ENCODE measurements around the gene PDE7B.

PDE7B gene

GRCh38 chr6:135990855-135991464, 139.5 kb downstream of the PDE7B start:
- Histone ChIP-seq H3K9me3 (ENCODE audit: control insufficient read depth in 1 of 2, low read length in 2 of 2) (no peaks in the 10 kb centered on the region), H3K27ac (ENCODE audit: low read depth, low read length) (no peak overlapping the region), H3K4me3 (ENCODE audit: low read depth in 1 of 2, low read length in 2 of 2) (no peak overlapping the region), H3K9ac (ENCODE audit: low read depth in 1 of 2, low read length in 2 of 2) (no peak overlapping the region), H3K36me3 (ENCODE audit: control insufficient read depth in 1 of 2, insufficient read depth in 2 of 2, low read length in 2 of 2) (no peaks in the 10 kb centered on the region), H3K27me3 (ENCODE audit: control insufficient read depth in 1 of 2, insufficient read depth in 2 of 2, low read length in 2 of 2) (no peaks in the 10 kb centered on the region), H3K4me1 (ENCODE audit: control insufficient read depth in 1 of 2, insufficient read depth in 2 of 2, low read length in 2 of 2) (no peaks in the 10 kb centered on the region)

DNA sequence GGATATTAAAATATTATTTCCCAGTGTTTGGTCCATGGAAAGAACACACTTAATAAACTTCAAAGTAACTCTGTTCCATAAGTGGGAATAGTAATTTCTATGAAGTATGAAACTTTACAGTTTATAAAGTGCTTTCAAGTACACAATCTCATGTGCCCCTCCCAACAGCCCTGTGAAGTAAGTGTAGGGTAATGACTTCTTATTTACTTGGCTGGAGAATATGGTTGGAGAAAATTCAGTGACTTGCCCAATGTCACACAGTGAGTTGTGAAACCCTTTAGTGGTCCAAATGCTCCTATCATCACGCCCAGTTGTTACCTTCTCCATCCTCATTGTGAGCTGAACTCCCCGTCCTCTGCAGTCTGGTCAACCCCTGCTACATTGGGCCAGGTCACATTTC, 141.2 kb downstream of the PDE7B start:
- no peaks in the 10 kb centered on the region for H3K27me3 ChIP-seq (ENCODE audit: control insufficient read depth in 1 of 2, insufficient read depth in 2 of 2, low read length in 2 of 2)
- H3K9ac ChIP-seq (ENCODE audit: low read depth in 1 of 2, low read length in 2 of 2): no peak overlapping the region

DNA sequence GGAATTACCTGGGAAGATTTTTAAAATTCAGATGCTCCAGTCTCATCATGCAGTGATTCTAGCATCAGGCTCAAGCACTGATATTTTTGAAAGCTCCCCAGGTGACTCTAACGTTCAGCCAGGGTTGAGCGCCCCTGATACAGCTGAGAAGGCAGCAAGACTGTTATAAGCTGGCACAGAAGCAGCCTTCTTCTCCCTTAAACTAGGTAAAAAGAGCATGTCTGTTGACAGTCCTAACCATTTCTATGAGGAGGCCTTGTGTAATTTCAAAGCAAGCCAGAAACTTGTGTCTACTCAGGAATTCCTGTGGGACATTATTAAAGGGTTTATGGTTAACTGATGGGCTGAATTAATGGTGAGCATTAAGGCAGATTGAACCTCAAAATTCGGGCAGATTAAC, 141.9 kb downstream of the PDE7B start:
- H3K9me3 ChIP-seq (ENCODE audit: control insufficient read depth in 1 of 2, low read length in 2 of 2): no peaks in the 10 kb centered on the region
- no peak overlapping the region for H3K9ac ChIP-seq (ENCODE audit: low read depth in 1 of 2, low read length in 2 of 2)
- H3K27me3 ChIP-seq (ENCODE audit: control insufficient read depth in 1 of 2, insufficient read depth in 2 of 2, low read length in 2 of 2): no peaks in the 10 kb centered on the region
- no peak overlapping the region for H3K27ac ChIP-seq (ENCODE audit: low read depth, low read length)
- no peak overlapping the region for H3K4me3 ChIP-seq (ENCODE audit: low read depth in 1 of 2, low read length in 2 of 2)
- no peaks in the 10 kb centered on the region for H3K4me1 ChIP-seq (ENCODE audit: control insufficient read depth in 1 of 2, insufficient read depth in 2 of 2, low read length in 2 of 2)
- no peaks in the 10 kb centered on the region for H3K36me3 ChIP-seq (ENCODE audit: control insufficient read depth in 1 of 2, insufficient read depth in 2 of 2, low read length in 2 of 2)

More for the DNA sequence above, 141.2 kb downstream of the PDE7B start:
- H3K9me3 ChIP-seq (ENCODE audit: control insufficient read depth in 1 of 2, low read length in 2 of 2): no peaks in the 10 kb centered on the region
- H3K4me3 ChIP-seq (ENCODE audit: low read depth in 1 of 2, low read length in 2 of 2): no peak overlapping the region
- H3K4me1 ChIP-seq (ENCODE audit: control insufficient read depth in 1 of 2, insufficient read depth in 2 of 2, low read length in 2 of 2): no peaks in the 10 kb centered on the region
- H3K27ac ChIP-seq (ENCODE audit: low read depth, low read length): no peak overlapping the region
- no peaks in the 10 kb centered on the region for H3K36me3 ChIP-seq (ENCODE audit: control insufficient read depth in 1 of 2, insufficient read depth in 2 of 2, low read length in 2 of 2)

GRCh38 chr6:135994857-135995544, 143.5 kb downstream of the PDE7B start:
- Histone ChIP-seq H3K4me3 (ENCODE audit: low read depth in 1 of 2, low read length in 2 of 2) (no peak overlapping the region), H3K4me1 (ENCODE audit: control insufficient read depth in 1 of 2, insufficient read depth in 2 of 2, low read length in 2 of 2) (no peaks in the 10 kb centered on the region), H3K27me3 (ENCODE audit: control insufficient read depth in 1 of 2, insufficient read depth in 2 of 2, low read length in 2 of 2) (no peaks in the 10 kb centered on the region), H3K9ac (ENCODE audit: low read depth in 1 of 2, low read length in 2 of 2) (no peak overlapping the region), H3K27ac (ENCODE audit: low read depth, low read length) (no peak overlapping the region), H3K9me3 (ENCODE audit: control insufficient read depth in 1 of 2, low read length in 2 of 2) (peaks cover 3 to 5% of the 10 kb centered on the region in 2 donors), H3K36me3 (ENCODE audit: control insufficient read depth in 1 of 2, insufficient read depth in 2 of 2, low read length in 2 of 2) (no peaks in the 10 kb centered on the region)

- Histone ChIP-seq H3K4me1 (ENCODE audit: control insufficient read depth in 1 of 2, insufficient read depth in 2 of 2, low read length in 2 of 2) (no peaks in the 10 kb centered on the region), H3K27ac (ENCODE audit: low read depth, low read length) (no peak overlapping the region), H3K9ac (ENCODE audit: low read depth in 1 of 2, low read length in 2 of 2) (no peak overlapping the region), H3K27me3 (ENCODE audit: control insufficient read depth in 1 of 2, insufficient read depth in 2 of 2, low read length in 2 of 2) (no peaks in the 10 kb centered on the region), H3K9me3 (ENCODE audit: control insufficient read depth in 1 of 2, low read length in 2 of 2) (peaks cover 3 to 5% of the 10 kb centered on the region in 2 donors), H3K36me3 (ENCODE audit: control insufficient read depth in 1 of 2, insufficient read depth in 2 of 2, low read length in 2 of 2) (no peaks in the 10 kb centered on the region), H3K4me3 (ENCODE audit: low read depth in 1 of 2, low read length in 2 of 2) (no peak overlapping the region)
These were observed 144.0 kb downstream of the PDE7B start for GRCh38 chr6:135995545-135995898.

- Histone ChIP-seq H3K36me3 (ENCODE audit: control insufficient read depth in 1 of 2, insufficient read depth in 2 of 2, low read length in 2 of 2) (no peaks in the 10 kb centered on the region), H3K27ac (ENCODE audit: low read depth, low read length) (no peak overlapping the region), H3K4me3 (ENCODE audit: low read depth in 1 of 2, low read length in 2 of 2) (no peak overlapping the region), H3K27me3 (ENCODE audit: control insufficient read depth in 1 of 2, insufficient read depth in 2 of 2, low read length in 2 of 2) (no peaks in the 10 kb centered on the region), H3K9me3 (ENCODE audit: control insufficient read depth in 1 of 2, low read length in 2 of 2) (peaks cover 3 to 5% of the 10 kb centered on the region in 2 donors), H3K4me1 (ENCODE audit: control insufficient read depth in 1 of 2, insufficient read depth in 2 of 2, low read length in 2 of 2) (no peaks in the 10 kb centered on the region), H3K9ac (ENCODE audit: low read depth in 1 of 2, low read length in 2 of 2) (no peak overlapping the region)
These were observed 145.2 kb downstream of the PDE7B start for GRCh38 chr6:135996668-135997067.

GRCh38 chr6:135999393-135999792, 147.9 kb downstream of the PDE7B start:
- H3K4me3 ChIP-seq (ENCODE audit: low read depth in 1 of 2, low read length in 2 of 2): no peak overlapping the region
- no peaks in the 10 kb centered on the region for H3K4me1 ChIP-seq (ENCODE audit: control insufficient read depth in 1 of 2, insufficient read depth in 2 of 2, low read length in 2 of 2)
- H3K27ac ChIP-seq (ENCODE audit: low read depth, low read length): no peak overlapping the region
- no peak overlapping the region for H3K9ac ChIP-seq (ENCODE audit: low read depth in 1 of 2, low read length in 2 of 2)
- H3K9me3 ChIP-seq (ENCODE audit: control insufficient read depth in 1 of 2, low read length in 2 of 2): peaks cover 3 to 5% of the 10 kb centered on the region in 2 donors
- no peaks in the 10 kb centered on the region for H3K27me3 ChIP-seq (ENCODE audit: control insufficient read depth in 1 of 2, insufficient read depth in 2 of 2, low read length in 2 of 2)
- H3K36me3 ChIP-seq (ENCODE audit: control insufficient read depth in 1 of 2, insufficient read depth in 2 of 2, low read length in 2 of 2): no peaks in the 10 kb centered on the region

GRCh38 chr6:136007345-136007744, 155.8 kb downstream of the PDE7B start:
- no peaks in the 10 kb centered on the region for H3K4me1 ChIP-seq (ENCODE audit: control insufficient read depth in 1 of 2, insufficient read depth in 2 of 2, low read length in 2 of 2)
- no peak overlapping the region for H3K9ac ChIP-seq (ENCODE audit: low read depth in 1 of 2, low read length in 2 of 2)
- H3K9me3 ChIP-seq (ENCODE audit: control insufficient read depth in 1 of 2, low read length in 2 of 2): no peaks in the 10 kb centered on the region
- no peaks in the 10 kb centered on the region for H3K27me3 ChIP-seq (ENCODE audit: control insufficient read depth in 1 of 2, insufficient read depth in 2 of 2, low read length in 2 of 2)
- no peak overlapping the region for H3K4me3 ChIP-seq (ENCODE audit: low read depth in 1 of 2, low read length in 2 of 2)
- no peak overlapping the region for H3K27ac ChIP-seq (ENCODE audit: low read depth, low read length)
- no peaks in the 10 kb centered on the region for H3K36me3 ChIP-seq (ENCODE audit: control insufficient read depth in 1 of 2, insufficient read depth in 2 of 2, low read length in 2 of 2)

GRCh38 chr6:136011475-136011874, 160.0 kb downstream of the PDE7B start:
- Histone ChIP-seq H3K4me3 (ENCODE audit: low read depth in 1 of 2, low read length in 2 of 2) (no peak overlapping the region), H3K36me3 (ENCODE audit: control insufficient read depth in 1 of 2, insufficient read depth in 2 of 2, low read length in 2 of 2) (no peaks in the 10 kb centered on the region), H3K9me3 (ENCODE audit: control insufficient read depth in 1 of 2, low read length in 2 of 2) (no peaks in the 10 kb centered on the region), H3K27me3 (ENCODE audit: control insufficient read depth in 1 of 2, insufficient read depth in 2 of 2, low read length in 2 of 2) (no peaks in the 10 kb centered on the region), H3K9ac (ENCODE audit: low read depth in 1 of 2, low read length in 2 of 2) (no peak overlapping the region), H3K27ac (ENCODE audit: low read depth, low read length) (no peak overlapping the region), H3K4me1 (ENCODE audit: control insufficient read depth in 1 of 2, insufficient read depth in 2 of 2, low read length in 2 of 2) (no peaks in the 10 kb centered on the region)

DNA sequence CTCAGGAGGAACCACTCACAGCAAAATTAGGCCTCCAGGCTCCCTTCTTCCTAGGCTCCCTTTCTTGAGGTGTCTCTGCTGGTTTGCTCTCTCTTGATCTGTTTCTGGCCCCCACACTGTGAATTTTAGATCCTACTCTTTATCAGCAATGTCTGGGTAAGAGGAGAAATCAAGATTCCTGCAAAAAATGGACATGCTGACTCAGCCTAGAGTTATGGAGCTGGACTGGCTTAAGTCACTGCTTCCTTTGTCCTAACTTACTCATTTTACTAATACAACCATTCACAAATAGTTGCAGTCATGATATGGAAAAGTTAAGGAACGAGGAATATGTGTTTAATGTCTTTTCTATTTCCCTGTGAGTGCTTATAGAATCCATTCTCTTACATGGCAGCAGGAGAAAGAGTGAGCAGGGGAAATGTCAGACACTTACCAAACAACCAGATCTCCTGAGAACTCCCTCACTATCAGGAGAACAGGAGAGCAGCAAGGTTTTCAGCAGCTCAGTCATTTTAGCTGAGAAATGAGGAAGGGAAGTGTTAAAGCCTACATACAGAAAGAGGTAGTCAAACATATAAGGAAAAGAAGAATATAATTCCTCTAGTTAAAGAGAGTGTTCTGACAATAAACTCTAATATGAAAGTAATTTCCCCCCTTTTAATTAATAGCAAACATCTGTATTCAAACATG, 160.8 kb downstream of the PDE7B start:
- Histone ChIP-seq H3K27me3 (ENCODE audit: control insufficient read depth in 1 of 2, insufficient read depth in 2 of 2, low read length in 2 of 2) (no peaks in the 10 kb centered on the region), H3K4me3 (ENCODE audit: low read depth in 1 of 2, low read length in 2 of 2) (no peak overlapping the region), H3K9me3 (ENCODE audit: control insufficient read depth in 1 of 2, low read length in 2 of 2) (no peaks in the 10 kb centered on the region), H3K4me1 (ENCODE audit: control insufficient read depth in 1 of 2, insufficient read depth in 2 of 2, low read length in 2 of 2) (no peaks in the 10 kb centered on the region), H3K9ac (ENCODE audit: low read depth in 1 of 2, low read length in 2 of 2) (no peak overlapping the region), H3K27ac (ENCODE audit: low read depth, low read length) (no peak overlapping the region), H3K36me3 (ENCODE audit: control insufficient read depth in 1 of 2, insufficient read depth in 2 of 2, low read length in 2 of 2) (no peaks in the 10 kb centered on the region)

Measured in duodenal mucosa (tissue), 2 donors.